Fibroblast of skin of right quadriceps (primary cell): ENCODE results near the gene CPE.
"Not testable (repeated sequence)": the region's sequence is repeated elsewhere in the genome, so short reads cannot be mapped to it uniquely, and the experiment has no call there.

Source experiments
- DNase-seq: peaks from one replicate; pipeline ENCODE4 v3.0.0-alpha.2; 2013

CPE gene

GRCh38 chr4:165472943-165473676, 94.3 kb downstream of the CPE start:
- peak; percentile 3 for DNase-seq

- no peak for DNase-seq
Observed at GRCh38 chr4:165474784-165475705, 96.2 kb downstream of the CPE start.

GRCh38 chr4:165475706-165476070, 96.9 kb downstream of the CPE start:
- DNase-seq: no peak

- peak; percentile 13 for DNase-seq
Observed at GRCh38 chr4:165476214-165477098, 97.6 kb downstream of the CPE start.

GRCh38 chr4:165477799-165478198, 99.0 kb downstream of the CPE start:
- DNase-seq: no peak

- DNase-seq: no peak
Observed at GRCh38 chr4:165478260-165478659, 99.5 kb downstream of the CPE start.

- peak; percentile 22 for DNase-seq
Observed at GRCh38 chr4:165481053-165481835, 102.4 kb downstream of the CPE start.

GRCh38 chr4:165489786-165490185, 111.0 kb downstream of the CPE start:
- DNase-seq: no peak

GRCh38 chr4:165492583-165492982, 113.8 kb downstream of the CPE start:
- DNase-seq: not testable (repeated sequence)

- peak; percentile 61 for DNase-seq
Observed at GRCh38 chr4:165493359-165493758, 114.6 kb downstream of the CPE start.

- peak; percentile 29 for DNase-seq
Observed at GRCh38 chr4:165502916-165503907, 124.4 kb downstream of the CPE start.

GRCh38 chr4:165504184-165504583, 125.4 kb downstream of the CPE start:
- DNase-seq: no peak

GRCh38 chr4:165505958-165506837, 127.4 kb downstream of the CPE start:
- peak; percentile 71 for DNase-seq

GRCh38 chr4:165506849-165507248, 128.0 kb downstream of the CPE start:
- DNase-seq: no peak

GRCh38 chr4:165507381-165507780, 128.6 kb downstream of the CPE start:
- DNase-seq: no peak

GRCh38 chr4:165508372-165509120, 129.7 kb downstream of the CPE start:
- no peak for DNase-seq

- DNase-seq: no peak
Observed at GRCh38 chr4:165512424-165512823, 133.6 kb downstream of the CPE start.

- DNase-seq: no peak
Observed at GRCh38 chr4:165514739-165515138, 135.9 kb downstream of the CPE start.

GRCh38 chr4:165515201-165515600, 136.4 kb downstream of the CPE start:
- DNase-seq: no peak
